ENCODE measurements around the gene TENT4A.

The TENT4A gene

GRCh38 chr5:6701491-6701890 is 11.7 kb upstream of the TENT4A start:
- Histone ChIP-seq H3K27me3 (ENCODE audit: control insufficient read depth in 1 of 2, insufficient read depth in 1 of 2, low read length in 2 of 2) (peaks cover 9 to 25% of the 10 kb centered on the region in 2 experiments), H3K4me1 (ENCODE audit: control insufficient read depth, insufficient read depth, low read depth, low read length) (peaks cover 20% of the 10 kb centered on the region), H2BK12ac (ENCODE audit: low read length in 2 of 2) (no peak overlapping the region), H4K91ac (ENCODE audit: low read length) (no peak overlapping the region), H3K4ac (ENCODE audit: low read depth in 1 of 2, low read length in 2 of 2) (no peak overlapping the region), H2BK120ac (ENCODE audit: low read depth, low read length) (no peak overlapping the region), H3K9ac (ENCODE audit: low read length) (no peak overlapping the region), H3K27ac (ENCODE audit: low read length, poor library complexity, severe bottlenecking) (no peak overlapping the region), H4K8ac (ENCODE audit: low read length) (no peak overlapping the region), H3K4me3 (ENCODE audit: insufficient read depth in 1 of 2, low read depth in 1 of 2, low read length in 2 of 2) (no peak overlapping the region), H2AFZ (ENCODE audit: low read depth, low read length) (no peak overlapping the region), H3K9me3 (ENCODE audit: control insufficient read depth, low read length) (no peaks in the 10 kb centered on the region), H2AK5ac (ENCODE audit: low read length, severe bottlenecking) (no peak overlapping the region), H3K79me1 (replicated peaks; ENCODE audit: low read length, poor library complexity, severe bottlenecking) (no peaks in the 10 kb centered on the region), H2BK5ac (ENCODE audit: low read depth, low read length, poor library complexity, severe bottlenecking) (no peak overlapping the region), H3K36me3 (ENCODE audit: control insufficient read depth in 1 of 2, insufficient read depth in 2 of 2, low read depth in 1 of 2, low read length in 2 of 2) (no peaks in the 10 kb centered on the region), H3K14ac (ENCODE audit: low read length in 2 of 2) (no peak overlapping the region), H2BK15ac (ENCODE audit: low read depth, poor library complexity, severe bottlenecking) (no peak overlapping the region), H3K4me2 (ENCODE audit: low read length, poor library complexity, severe bottlenecking) (no peak overlapping the region), H3K23ac (ENCODE audit: low read length in 2 of 2) (no peak overlapping the region), H3K18ac (ENCODE audit: low read depth in 1 of 2, low read length in 2 of 2) (no peak overlapping the region)
- 84% methylated on average over 12 of the region's 12 CpGs for WGBS
- no peak for DNase-seq

DNA sequence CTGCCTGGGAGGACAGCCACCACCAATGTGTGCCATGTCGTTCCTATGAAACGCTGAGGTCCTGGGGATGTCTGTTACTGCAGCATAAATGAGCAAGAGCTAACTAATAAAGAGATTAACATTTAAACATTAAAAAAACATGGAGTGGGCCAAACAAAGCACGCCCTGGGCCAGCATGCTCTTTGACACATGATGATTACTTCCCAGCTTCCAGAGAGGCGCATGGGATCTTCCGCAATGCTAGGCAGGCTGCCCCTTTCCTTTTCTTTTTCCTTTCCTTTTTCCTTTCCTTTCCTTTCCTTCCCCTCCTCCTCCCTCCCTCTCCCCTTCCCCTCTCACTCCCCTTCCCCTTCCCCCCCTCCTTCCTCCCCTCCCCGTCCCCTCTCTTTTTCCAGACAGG is 10.6 kb upstream of the TENT4A start:
- Histone ChIP-seq H2BK12ac (ENCODE audit: low read length in 2 of 2) (no peak overlapping the region), H3K4me1 (ENCODE audit: control insufficient read depth, insufficient read depth, low read depth, low read length) (peaks cover 20% of the 10 kb centered on the region), H4K91ac (ENCODE audit: low read length) (no peak overlapping the region), H3K23ac (ENCODE audit: low read length in 2 of 2) (no peak overlapping the region), H2BK15ac (ENCODE audit: low read depth, poor library complexity, severe bottlenecking) (no peak overlapping the region), H4K8ac (ENCODE audit: low read length) (no peak overlapping the region), H2BK5ac (ENCODE audit: low read depth, low read length, poor library complexity, severe bottlenecking) (no peak overlapping the region), H3K9me3 (ENCODE audit: control insufficient read depth, low read length) (no peaks in the 10 kb centered on the region), H2AK5ac (ENCODE audit: low read length, severe bottlenecking) (no peak overlapping the region), H3K14ac (ENCODE audit: low read length in 2 of 2) (no peak overlapping the region), H3K9ac (ENCODE audit: low read length) (no peak overlapping the region), H3K18ac (ENCODE audit: low read depth in 1 of 2, low read length in 2 of 2) (no peak overlapping the region), H3K27ac (ENCODE audit: low read length, poor library complexity, severe bottlenecking) (no peak overlapping the region), H3K36me3 (ENCODE audit: control insufficient read depth in 1 of 2, insufficient read depth in 2 of 2, low read depth in 1 of 2, low read length in 2 of 2) (no peaks in the 10 kb centered on the region), H3K4me2 (ENCODE audit: low read length, poor library complexity, severe bottlenecking) (no peak overlapping the region), H3K4me3 (ENCODE audit: insufficient read depth in 1 of 2, low read depth in 1 of 2, low read length in 2 of 2) (no peak overlapping the region), H2AFZ (ENCODE audit: low read depth, low read length) (no peak overlapping the region), H3K27me3 (ENCODE audit: control insufficient read depth in 1 of 2, insufficient read depth in 1 of 2, low read length in 2 of 2) (peaks cover 9 to 25% of the 10 kb centered on the region in 2 experiments), H3K79me1 (replicated peaks; ENCODE audit: low read length, poor library complexity, severe bottlenecking) (no peaks in the 10 kb centered on the region), H2BK120ac (ENCODE audit: low read depth, low read length) (no peak overlapping the region), H3K4ac (ENCODE audit: low read depth in 1 of 2, low read length in 2 of 2) (no peak overlapping the region)
- DNase-seq = no peak
- WGBS = 93% methylated on average over 6 of the region's 6 CpGs

DNA sequence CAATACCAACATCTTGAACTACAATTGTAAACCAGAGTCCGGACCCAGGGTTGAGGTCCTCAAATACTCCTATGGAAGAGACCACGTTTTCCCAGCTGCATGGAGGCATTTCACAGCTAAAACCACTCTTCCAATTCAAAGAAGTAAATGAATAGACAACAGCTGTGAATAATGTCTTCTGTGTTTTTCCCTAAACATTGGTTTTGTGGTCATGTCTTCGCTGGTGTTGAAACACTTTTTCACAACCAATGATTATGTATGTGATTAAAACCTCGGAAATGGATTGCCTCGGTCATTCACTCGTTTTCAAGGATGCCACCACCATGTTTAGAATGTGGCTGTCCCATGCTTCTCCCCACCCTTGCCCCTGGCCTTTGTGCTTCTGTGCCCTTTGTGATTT is 9.4 kb upstream of the TENT4A start:
- Histone ChIP-seq H2BK5ac (ENCODE audit: low read depth, low read length, poor library complexity, severe bottlenecking) (peak overlapping the region; percentile 71), H4K8ac (ENCODE audit: low read length) (peak overlapping the region; percentile 86), H3K18ac (ENCODE audit: low read depth in 1 of 2, low read length in 2 of 2) (no peak overlapping the region), H3K23ac (ENCODE audit: low read length in 2 of 2) (no peak overlapping the region), H3K27me3 (ENCODE audit: control insufficient read depth in 1 of 2, insufficient read depth in 1 of 2, low read length in 2 of 2) (peaks cover 9 to 21% of the 10 kb centered on the region in 2 experiments), H3K4ac (ENCODE audit: low read depth in 1 of 2, low read length in 2 of 2) (peak overlapping the region; percentile 52 to 57), H3K4me3 (ENCODE audit: insufficient read depth in 1 of 2, low read depth in 1 of 2, low read length in 2 of 2) (no peak overlapping the region), H2BK12ac (ENCODE audit: low read length in 2 of 2) (peak overlapping the region; percentile 7 to 47), H2BK15ac (ENCODE audit: low read depth, poor library complexity, severe bottlenecking) (no peak overlapping the region), H2AFZ (ENCODE audit: low read depth, low read length) (no peak overlapping the region), H3K79me1 (replicated peaks; ENCODE audit: low read length, poor library complexity, severe bottlenecking) (no peaks in the 10 kb centered on the region), H3K4me1 (ENCODE audit: control insufficient read depth, insufficient read depth, low read depth, low read length) (peaks cover 22% of the 10 kb centered on the region), H2AK5ac (ENCODE audit: low read length, severe bottlenecking) (no peak overlapping the region), H3K4me2 (ENCODE audit: low read length, poor library complexity, severe bottlenecking) (peak overlapping the region; percentile 25), H3K36me3 (ENCODE audit: control insufficient read depth in 1 of 2, insufficient read depth in 2 of 2, low read depth in 1 of 2, low read length in 2 of 2) (no peaks in the 10 kb centered on the region), H2BK120ac (ENCODE audit: low read depth, low read length) (peak overlapping the region; percentile 58), H3K27ac (ENCODE audit: low read length, poor library complexity, severe bottlenecking) (peak overlapping the region; percentile 86), H3K14ac (ENCODE audit: low read length in 2 of 2) (no peak overlapping the region), H4K91ac (ENCODE audit: low read length) (peak overlapping the region; percentile 65), H3K9ac (ENCODE audit: low read length) (peak overlapping the region; percentile 60), H3K9me3 (ENCODE audit: control insufficient read depth, low read length) (no peaks in the 10 kb centered on the region)
- 46% methylated on average over 4 of the region's 6 CpGs for WGBS
- DNase-seq = peak; percentile 88

DNA sequence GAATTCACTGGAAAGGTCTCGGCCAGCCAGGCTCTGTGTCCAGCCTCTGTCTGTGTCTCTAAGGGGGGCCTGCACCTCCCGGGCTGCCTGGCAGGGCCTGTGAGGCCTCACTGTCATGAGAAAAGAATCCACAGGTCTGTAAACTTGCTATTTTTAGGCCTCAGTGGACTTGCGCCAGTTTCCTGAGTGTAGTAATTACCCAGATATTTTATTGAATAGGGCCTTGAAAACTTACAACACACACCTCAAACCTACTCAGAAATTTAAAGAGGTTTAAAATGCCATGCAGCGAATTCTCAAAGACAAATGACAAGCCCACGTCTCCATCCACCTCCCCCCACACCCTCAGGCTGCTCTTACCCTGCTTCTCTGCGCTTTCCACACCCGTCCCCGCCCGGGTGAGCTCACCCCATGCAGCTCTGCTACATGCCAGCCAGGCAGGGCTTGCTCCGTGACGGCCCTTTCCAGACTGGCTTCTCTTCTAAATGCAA is 8.8 kb upstream of the TENT4A start:
- Histone ChIP-seq H3K27ac (ENCODE audit: low read length, poor library complexity, severe bottlenecking) (peak overlapping the region; percentile 86), H3K4me1 (ENCODE audit: control insufficient read depth, insufficient read depth, low read depth, low read length) (peaks cover 24% of the 10 kb centered on the region), H4K91ac (ENCODE audit: low read length) (peak overlapping the region; percentile 83), H2BK15ac (ENCODE audit: low read depth, poor library complexity, severe bottlenecking) (peak overlapping the region; percentile 30), H2AK5ac (ENCODE audit: low read length, severe bottlenecking) (peak overlapping the region; percentile 97), H3K9me3 (ENCODE audit: control insufficient read depth, low read length) (no peaks in the 10 kb centered on the region), H3K4ac (ENCODE audit: low read depth in 1 of 2, low read length in 2 of 2) (peak overlapping the region; percentile 70 to 76), H3K9ac (ENCODE audit: low read length) (peak overlapping the region; percentile 60), H3K18ac (ENCODE audit: low read depth in 1 of 2, low read length in 2 of 2) (peak overlapping the region; percentile 77 to 84), H2BK5ac (ENCODE audit: low read depth, low read length, poor library complexity, severe bottlenecking) (peak overlapping the region; percentile 78), H3K36me3 (ENCODE audit: control insufficient read depth in 1 of 2, insufficient read depth in 2 of 2, low read depth in 1 of 2, low read length in 2 of 2) (no peaks in the 10 kb centered on the region), H3K79me1 (replicated peaks; ENCODE audit: low read length, poor library complexity, severe bottlenecking) (no peaks in the 10 kb centered on the region), H3K27me3 (ENCODE audit: control insufficient read depth in 1 of 2, insufficient read depth in 1 of 2, low read length in 2 of 2) (peaks cover 9 to 17% of the 10 kb centered on the region in 2 experiments), H3K23ac (ENCODE audit: low read length in 2 of 2) (peak overlapping the region in 1 of 2 experiments; percentile 37), H3K4me3 (ENCODE audit: insufficient read depth in 1 of 2, low read depth in 1 of 2, low read length in 2 of 2) (no peak overlapping the region), H2BK12ac (ENCODE audit: low read length in 2 of 2) (peak overlapping the region; percentile 61 to 75), H2AFZ (ENCODE audit: low read depth, low read length) (no peak overlapping the region), H3K4me2 (ENCODE audit: low read length, poor library complexity, severe bottlenecking) (peak overlapping the region; percentile 25), H3K14ac (ENCODE audit: low read length in 2 of 2) (peak overlapping the region in 1 of 2 experiments; percentile 5), H2BK120ac (ENCODE audit: low read depth, low read length) (peak overlapping the region; percentile 66), H4K8ac (ENCODE audit: low read length) (peak overlapping the region; percentile 5)
- WGBS = 16% methylated on average over 11 of the region's 11 CpGs
- DNase-seq = peak; percentile 93
